AG09309 (cell line): ENCODE measurements around the gene TTR.

ENCODE experiments used
- DNase-seq: peaks from one replicate; pipeline ENCODE4 v3.0.0-alpha.2; 2010; ENCODE audit warnings: low read depth
- H3K4me3 ChIP-seq: 2 replicates; pipeline ENCODE4 v1.5.1; 2011; ENCODE audit warnings: mild to moderate bottlenecking, low read depth, low read length, moderate library complexity; ENCODE audit not compliant: control insufficient read depth
- CTCF ChIP-seq: IDR thresholded peaks from 2 replicates; pipeline ENCODE4 v1.5.1; 2011; ENCODE audit warnings: mild to moderate bottlenecking, low read depth, low read length, inconsistent platforms; ENCODE audit not compliant: insufficient read depth, control insufficient read depth; ENCODE audit errors: missing control alignments

Gene TTR

GRCh38 chr18:31586616-31587015 lies 5.1 kb upstream of the TTR start:
- no peak overlapping the region for H3K4me3 ChIP-seq
- TF ChIP-seq CTCF = no peak
- DNase-seq = no peak

GRCh38 chr18:31587529-31587928 lies 4.1 kb upstream of the TTR start:
- no peak for TF ChIP-seq CTCF
- no peak for DNase-seq

GRCh38 chr18:31590570-31590969 lies 1.1 kb upstream of the TTR start:
- no peak overlapping the region for H3K4me3 ChIP-seq
- no peak for TF ChIP-seq CTCF
- DNase-seq = no peak

More at GRCh38 chr18:31587529-31587928, 4.1 kb upstream of the TTR start:
- H3K4me3 ChIP-seq = no peak overlapping the region

GRCh38 chr18:31591113-31591512 lies 564 bp upstream of the TTR start:
- H3K4me3 ChIP-seq = no peak overlapping the region
- no peak for TF ChIP-seq CTCF
- DNase-seq = no peak

- H3K4me3 ChIP-seq = no peak overlapping the region
- no peak for DNase-seq
- no peak for TF ChIP-seq CTCF
Observed at GRCh38 chr18:31592506-31593157, 955 bp downstream of the TTR start.

- TF ChIP-seq CTCF = no peak
- no peak for DNase-seq
Observed at GRCh38 chr18:31595121-31595771, 3.6 kb downstream of the TTR start.

More at GRCh38 chr18:31595121-31595771, 3.6 kb downstream of the TTR start:
- H3K4me3 ChIP-seq = no peak overlapping the region
